ENCODE results near the gene TCF12. TPM values are rescaled to one million over a fixed set of nuclear protein-coding genes. Genes with fewer than 3 reads are reported as not detected.

Gene TCF12
- total and polyA plus RNA-seq, 2 of the 8 experiments (the other 6 are each of a cell fraction or from before 2014, with no cell fraction given), result 85.8 to 101 TPM

- no peak for TF ChIP-seq CTCF (IDR thresholded peaks at IDR 0.05; ENCODE audit: control extremely low read depth in 1 of 3, insufficient read depth in 1 of 3, low read depth in 1 of 3, low read length in 3 of 3)
- no peak for TF ChIP-seq CBX8 (IDR thresholded peaks at IDR 0.05; ENCODE audit: borderline replicate concordance, low read depth, low read length)
- TF ChIP-seq SIX5 (IDR thresholded peaks at IDR 0.05; ENCODE audit: low read depth, low read length), result no peak
These were observed 251.2 kb downstream of the TCF12 start (continued) for GRCh38 chr15:57169643-57170042.
